Epithelial cell of proximal tubule (primary cell): Measurements from ENCODE around the gene LYST. TPM values are rescaled to one million over a fixed set of nuclear protein-coding genes. Genes with fewer than 3 reads are reported as not detected.

ENCODE experiments used
- DNase-seq: peaks from one replicate; pipeline ENCODE4 v3.0.0-alpha.2; 2011; ENCODE audit warnings: low read depth
- H3K4me3 ChIP-seq: 2 replicates; pipeline ENCODE4 v1.5.1; 2011; ENCODE audit warnings: low read depth, mild to moderate bottlenecking, low read length
- CTCF ChIP-seq: conservative IDR thresholded peaks from 2 replicates; pipeline ENCODE4 v1.5.1; 2012; ENCODE audit warnings: low read depth, mild to moderate bottlenecking, low read length
- total RNA-seq: library from RNA; depleted of rRNA; stranded (reverse); fragments of >200 nt; gene quantifications from 2 replicates; pipeline ENCODE4 v1.2.3, GENCODE V29; 2015

LYST gene
- total RNA-seq, 1 donor from 2014 or later: 10.3 TPM

GRCh38 chr1:235663628-235664027, 203.1 kb downstream of the LYST start:
- no peak for DNase-seq
- TF ChIP-seq CTCF: no peak
- H3K4me3 ChIP-seq: no peak overlapping the region

- no peak for DNase-seq
- no peak for TF ChIP-seq CTCF
- no peak overlapping the region for H3K4me3 ChIP-seq
Measured at GRCh38 chr1:235661568-235661967, 205.1 kb downstream of the LYST start.

- no peak for TF ChIP-seq CTCF
- no peak overlapping the region for H3K4me3 ChIP-seq
- no peak for DNase-seq
Measured at GRCh38 chr1:235659186-235659771, 207.4 kb downstream of the LYST start.

- no peak overlapping the region for H3K4me3 ChIP-seq
- TF ChIP-seq CTCF: no peak
- DNase-seq: no peak
Measured at GRCh38 chr1:235657747-235658526, 208.8 kb downstream of the LYST start.

GRCh38 chr1:235657269-235657668, 209.4 kb downstream of the LYST start:
- TF ChIP-seq CTCF: no peak
- DNase-seq: no peak
- no peak overlapping the region for H3K4me3 ChIP-seq

GRCh38 chr1:235652364-235652763, 214.3 kb downstream of the LYST start:
- no peak for TF ChIP-seq CTCF
- DNase-seq: no peak
- H3K4me3 ChIP-seq: no peak overlapping the region
